DOHH2 (cell line): ENCODE data around the gene LY6G6F.

Source experiments
- H3F3A ChIP-seq: fragments of 200-600 bp; sonication (generic), shearing (Covaris generic); 2 replicates; pipeline ENCODE4 v1.6.0; 2016; ENCODE audit warnings: antibody characterized with exemption, mild to moderate bottlenecking; ENCODE audit not compliant: control insufficient read depth, insufficient read depth
- H3K27ac ChIP-seq: fragments of 200-600 bp; sonication (generic); 2 replicates; pipeline ENCODE4 v1.5.1; 2014; ENCODE audit warnings: low read depth, mild to moderate bottlenecking, low read length, moderate library complexity
- H3K27me3 ChIP-seq: fragments of 200-600 bp; sonication (generic); 2 replicates; pipeline ENCODE4 v1.6.1; 2014; ENCODE audit warnings: mild to moderate bottlenecking, low read length, mixed read lengths; ENCODE audit not compliant: control insufficient read depth
- H3K36me3 ChIP-seq: fragments of 200-600 bp; sonication (generic); 2 replicates; pipeline ENCODE4 v1.6.1; 2014; ENCODE audit warnings: mild to moderate bottlenecking, low read length, moderate library complexity, mixed read lengths; ENCODE audit not compliant: control insufficient read depth
- H3K4me1 ChIP-seq: fragments of 200-600 bp; sonication (generic); 2 replicates; pipeline ENCODE4 v1.6.1; 2014; ENCODE audit warnings: mild to moderate bottlenecking, low read length, mixed read lengths; ENCODE audit not compliant: control insufficient read depth
- H3K4me2 ChIP-seq: fragments of 200-600 bp; sonication (generic); 2 replicates; pipeline ENCODE4 v1.6.0; 2014; ENCODE audit warnings: mild to moderate bottlenecking, low read length, moderate library complexity
- H3K4me3 ChIP-seq: fragments of 200-600 bp; sonication (generic); 2 replicates; pipeline ENCODE4 v1.5.1; 2014; ENCODE audit warnings: mild to moderate bottlenecking, low read length, mixed read lengths
- H3K79me2 ChIP-seq: fragments of 200-600 bp; sonication (generic); 2 replicates; pipeline ENCODE4 v1.6.1; 2014; ENCODE audit warnings: mild to moderate bottlenecking, low read length, mixed read lengths; ENCODE audit not compliant: control insufficient read depth
- H3K9me2 ChIP-seq: fragments of 200-600 bp; sonication (generic); replicated peaks from 2 replicates; pipeline ENCODE4 v1.6.1; 2014; ENCODE audit warnings: mild to moderate bottlenecking, low read length, mixed read lengths; ENCODE audit not compliant: control insufficient read depth
- H3K9me3 ChIP-seq: fragments of 200-600 bp; sonication (generic); 2 replicates; pipeline ENCODE4 v1.6.1; 2014; ENCODE audit warnings: antibody characterized with exemption, low read length, mixed read lengths; ENCODE audit not compliant: control insufficient read depth, insufficient read depth
- H4K20me1 ChIP-seq: fragments of 200-600 bp; sonication (generic); 2 replicates; pipeline ENCODE4 v1.6.0; 2014; ENCODE audit warnings: low read depth, mild to moderate bottlenecking, antibody characterized with exemption, low read length, moderate library complexity; ENCODE audit not compliant: control insufficient read depth, insufficient read depth
- EZH2phosphoT487 ChIP-seq: fragments of 200-600 bp; sonication (generic); IDR thresholded peaks from 2 replicates; pipeline ENCODE4 v1.6.1; 2017; ENCODE audit warnings: borderline replicate concordance, mild to moderate bottlenecking, antibody characterized with exemption, low read length, moderate library complexity, mixed read lengths
- TF ChIP-seq, protein P1 (sequence below): fragments of 200-600 bp; sonication (generic); IDR thresholded peaks from one replicate; pipeline ENCODE4 v1.5.1; 2014; ENCODE audit warnings: antibody characterized with exemption, mild to moderate bottlenecking, low read depth, low read length; ENCODE audit not compliant: poor library complexity, severe bottlenecking

Gene LY6G6F

GRCh38 chr6:31736768-31737314, 30.2 kb downstream of the LY6G6F start:
- Histone ChIP-seq H3K27me3 (no peaks in the 10 kb centered on the region), H3F3A (peaks cover 44% of the 10 kb centered on the region), H3K79me2 (peaks cover 58% of the 10 kb centered on the region), H3K4me2 (peak overlapping the region; percentile 93), H4K20me1 (peaks cover 8% of the 10 kb centered on the region; the same call in 1 of the 2 replicates), H3K9me3 (no peaks in the 10 kb centered on the region), H3K27ac (peak overlapping the region; percentile 96), H3K9me2 (no peaks in the 10 kb centered on the region), H3K36me3 (peaks cover 57% of the 10 kb centered on the region), H3K4me1 (peaks cover 62% of the 10 kb centered on the region), H3K4me3 (peak overlapping the region; percentile 84)
- no peak for TF ChIP-seq EZH2phosphoT487
- TF ChIP-seq, protein P1, sequence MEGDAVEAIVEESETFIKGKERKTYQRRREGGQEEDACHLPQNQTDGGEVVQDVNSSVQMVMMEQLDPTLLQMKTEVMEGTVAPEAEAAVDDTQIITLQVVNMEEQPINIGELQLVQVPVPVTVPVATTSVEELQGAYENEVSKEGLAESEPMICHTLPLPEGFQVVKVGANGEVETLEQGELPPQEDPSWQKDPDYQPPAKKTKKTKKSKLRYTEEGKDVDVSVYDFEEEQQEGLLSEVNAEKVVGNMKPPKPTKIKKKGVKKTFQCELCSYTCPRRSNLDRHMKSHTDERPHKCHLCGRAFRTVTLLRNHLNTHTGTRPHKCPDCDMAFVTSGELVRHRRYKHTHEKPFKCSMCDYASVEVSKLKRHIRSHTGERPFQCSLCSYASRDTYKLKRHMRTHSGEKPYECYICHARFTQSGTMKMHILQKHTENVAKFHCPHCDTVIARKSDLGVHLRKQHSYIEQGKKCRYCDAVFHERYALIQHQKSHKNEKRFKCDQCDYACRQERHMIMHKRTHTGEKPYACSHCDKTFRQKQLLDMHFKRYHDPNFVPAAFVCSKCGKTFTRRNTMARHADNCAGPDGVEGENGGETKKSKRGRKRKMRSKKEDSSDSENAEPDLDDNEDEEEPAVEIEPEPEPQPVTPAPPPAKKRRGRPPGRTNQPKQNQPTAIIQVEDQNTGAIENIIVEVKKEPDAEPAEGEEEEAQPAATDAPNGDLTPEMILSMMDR = no peak

GRCh38 chr6:31737315-31737990, 30.8 kb downstream of the LY6G6F start:
- no peaks in the 10 kb centered on the region for H3K9me2 ChIP-seq
- no peaks in the 10 kb centered on the region for H3K9me3 ChIP-seq
- H3K27me3 ChIP-seq = no peaks in the 10 kb centered on the region
- peak overlapping the region; percentile 93 for H3K4me2 ChIP-seq
- peaks cover 68% of the 10 kb centered on the region for H3K4me1 ChIP-seq
- H3K36me3 ChIP-seq = peaks cover 57% of the 10 kb centered on the region
- peaks cover 60% of the 10 kb centered on the region for H3K79me2 ChIP-seq
- peaks cover 8% of the 10 kb centered on the region; the same call in 1 of the 2 replicates for H4K20me1 ChIP-seq
- peak overlapping the region; percentile 84 for H3K4me3 ChIP-seq
- TF ChIP-seq EZH2phosphoT487 = no peak
- TF ChIP-seq, protein P1 = no peak
- peaks cover 38% of the 10 kb centered on the region for H3F3A ChIP-seq
- peak overlapping the region; percentile 96 for H3K27ac ChIP-seq

DNA sequence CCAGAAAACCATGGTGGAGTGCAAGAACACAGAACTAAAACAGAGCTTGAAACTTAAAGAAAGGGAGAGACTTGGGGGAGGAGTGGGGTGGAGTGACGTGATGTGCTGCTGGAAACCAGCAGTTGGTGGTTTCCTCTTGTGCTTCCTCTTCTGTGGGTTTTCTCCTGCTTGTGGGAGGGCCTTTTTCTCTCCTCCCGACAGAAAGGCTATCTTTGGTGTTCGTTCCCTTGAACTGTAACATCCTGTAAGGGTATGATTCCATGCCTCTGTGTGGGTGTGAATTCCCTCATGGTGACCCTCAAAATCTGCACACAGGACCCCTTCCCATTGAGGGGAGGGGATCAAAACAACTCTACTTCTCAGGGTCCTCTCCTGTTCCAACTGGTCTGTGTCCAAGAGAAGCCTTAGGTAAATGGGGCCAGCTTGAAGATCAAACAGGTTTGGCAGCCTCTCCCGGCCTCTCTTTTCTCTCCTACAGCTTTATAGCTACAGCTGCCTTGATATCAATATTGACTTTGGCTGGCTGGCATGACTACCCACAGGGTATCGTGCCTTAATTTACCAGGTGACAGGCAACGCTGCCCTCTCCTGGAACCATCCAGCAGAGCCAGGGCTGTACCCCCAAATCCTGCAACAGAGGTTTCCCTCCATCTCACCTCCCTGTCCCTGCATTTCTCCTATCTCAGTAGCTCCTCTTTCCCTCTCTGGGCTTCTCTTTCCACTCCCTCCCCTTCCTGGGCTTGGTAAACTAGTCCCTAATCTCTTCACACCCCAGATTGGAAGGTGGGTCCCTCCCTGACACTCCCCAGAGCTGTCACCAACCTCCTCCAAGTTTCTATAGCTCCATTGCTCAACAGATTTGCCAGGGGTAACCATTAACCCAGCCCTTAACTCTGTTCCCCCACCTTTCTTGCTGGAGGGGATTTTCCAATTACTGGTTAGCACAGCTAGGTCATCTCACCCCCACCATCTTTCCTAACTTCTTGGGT, 31.6 kb downstream of the LY6G6F start:
- Histone ChIP-seq H3K9me2 (no peaks in the 10 kb centered on the region), H3K4me2 (peak overlapping the region; percentile 93), H3K4me1 (peaks cover 71% of the 10 kb centered on the region), H3K27ac (peak overlapping the region; percentile 96), H3K4me3 (peak overlapping the region; percentile 84), H4K20me1 (peaks cover 8% of the 10 kb centered on the region; the same call in 1 of the 2 replicates), H3F3A (peaks cover 37% of the 10 kb centered on the region), H3K27me3 (no peaks in the 10 kb centered on the region), H3K36me3 (peaks cover 58% of the 10 kb centered on the region), H3K9me3 (no peaks in the 10 kb centered on the region), H3K79me2 (peaks cover 63% of the 10 kb centered on the region)
- TF ChIP-seq, protein P1 = peak; percentile 49
- no peak for TF ChIP-seq EZH2phosphoT487
